Loucy (cell line): ENCODE data around the gene CCDC138.

Experiments used
- EZH2phosphoT487 ChIP-seq: fragments of 200-600 bp; IDR thresholded peaks from 2 replicates; pipeline ENCODE4 v1.6.1; 2018; ENCODE audit warnings: antibody characterized with exemption, mild to moderate bottlenecking, moderate library complexity, borderline replicate concordance
- TF ChIP-seq, protein P1 (sequence below): fragments of 200-600 bp; sonication (generic); conservative IDR thresholded peaks from 2 replicates; pipeline ENCODE4 v1.5.1; 2014; ENCODE audit warnings: mild to moderate bottlenecking, antibody characterized with exemption, low read length

DNA sequence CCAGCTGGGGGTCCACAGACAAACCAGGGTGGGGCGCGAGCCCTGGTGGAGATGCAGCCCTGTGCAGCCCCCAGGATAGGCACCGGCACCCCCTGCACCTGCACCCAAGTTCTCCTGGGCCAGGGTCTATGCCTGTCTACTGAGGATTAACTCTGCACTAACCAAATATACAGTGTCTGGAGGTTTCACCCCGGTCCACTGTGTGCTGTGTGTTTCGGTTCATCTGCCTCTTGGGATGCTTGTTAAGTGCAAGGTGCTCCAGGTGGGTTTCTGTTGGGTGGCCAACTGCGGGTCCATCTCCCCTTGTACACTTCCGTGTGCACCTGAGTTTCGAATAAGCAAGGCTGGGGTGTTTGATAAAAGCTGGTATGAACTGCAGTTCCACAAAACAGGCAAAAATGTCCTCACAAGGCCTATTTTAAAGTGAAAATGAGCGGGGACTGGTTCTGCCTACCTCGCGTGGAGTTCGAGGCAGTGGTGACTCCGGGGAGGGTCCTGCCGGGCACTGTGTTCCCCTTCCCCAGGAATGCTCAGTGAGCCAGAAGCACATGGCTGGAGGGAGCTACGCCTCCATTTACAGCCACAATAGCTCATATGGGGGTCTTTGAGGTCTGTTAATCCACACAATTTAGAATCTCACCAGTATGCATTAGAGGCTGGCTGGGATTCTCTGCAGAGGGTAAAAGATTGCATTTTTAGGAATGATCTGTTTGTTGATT, 131.7 kb downstream of the CCDC138 start:
- TF ChIP-seq, protein P1, sequence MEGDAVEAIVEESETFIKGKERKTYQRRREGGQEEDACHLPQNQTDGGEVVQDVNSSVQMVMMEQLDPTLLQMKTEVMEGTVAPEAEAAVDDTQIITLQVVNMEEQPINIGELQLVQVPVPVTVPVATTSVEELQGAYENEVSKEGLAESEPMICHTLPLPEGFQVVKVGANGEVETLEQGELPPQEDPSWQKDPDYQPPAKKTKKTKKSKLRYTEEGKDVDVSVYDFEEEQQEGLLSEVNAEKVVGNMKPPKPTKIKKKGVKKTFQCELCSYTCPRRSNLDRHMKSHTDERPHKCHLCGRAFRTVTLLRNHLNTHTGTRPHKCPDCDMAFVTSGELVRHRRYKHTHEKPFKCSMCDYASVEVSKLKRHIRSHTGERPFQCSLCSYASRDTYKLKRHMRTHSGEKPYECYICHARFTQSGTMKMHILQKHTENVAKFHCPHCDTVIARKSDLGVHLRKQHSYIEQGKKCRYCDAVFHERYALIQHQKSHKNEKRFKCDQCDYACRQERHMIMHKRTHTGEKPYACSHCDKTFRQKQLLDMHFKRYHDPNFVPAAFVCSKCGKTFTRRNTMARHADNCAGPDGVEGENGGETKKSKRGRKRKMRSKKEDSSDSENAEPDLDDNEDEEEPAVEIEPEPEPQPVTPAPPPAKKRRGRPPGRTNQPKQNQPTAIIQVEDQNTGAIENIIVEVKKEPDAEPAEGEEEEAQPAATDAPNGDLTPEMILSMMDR: no peak
- TF ChIP-seq EZH2phosphoT487: no peak
